Activated CD4-positive, alpha-beta T cell treated with anti-CD3 and anti-CD28 coated beads, Interleukin-2, Interleukin-6, amounts not matched to agents 100 ng/mL and 50 ng/mL, durations not matched to agents 16 hours and 8 hours (primary cell): ENCODE results near the gene WDR73.
"Not testable (repeated sequence)": the region's sequence is repeated elsewhere in the genome, so short reads cannot be mapped to it uniquely, and the experiment has no call there.

Source experiments
- DNase-seq: peaks from one replicate; pipeline ENCODE4 v3.0.0-alpha.2; 2020

The WDR73 gene

GRCh38 chr15:84657748-84658079, 3.6 kb upstream of the WDR73 start:
- DNase-seq, result no peak

GRCh38 chr15:84656972-84657371, 2.9 kb upstream of the WDR73 start:
- DNase-seq, result no peak

GRCh38 chr15:84654689-84655453, 788 bp upstream of the WDR73 start:
- DNase-seq, result peak; percentile 88

- DNase-seq, result no peak
Observed at GRCh38 chr15:84653584-84653909, 536 bp downstream of the WDR73 start.

GRCh38 chr15:84649706-84650105, 4.4 kb downstream of the WDR73 start:
- no peak for DNase-seq

GRCh38 chr15:84648539-84648938, 5.5 kb downstream of the WDR73 start:
- DNase-seq, result no peak

- DNase-seq, result no peak
Observed at GRCh38 chr15:84647726-84648125, 6.4 kb downstream of the WDR73 start.

- DNase-seq, result no peak
Observed at GRCh38 chr15:84645997-84646396, 8.1 kb downstream of the WDR73 start.

- no peak for DNase-seq
Observed at GRCh38 chr15:84645496-84645895, 8.6 kb downstream of the WDR73 start.

- no peak for DNase-seq
Observed at GRCh38 chr15:84643838-84644237, 10.2 kb downstream of the WDR73 start.

GRCh38 chr15:84642640-84643039, 11.4 kb downstream of the WDR73 start:
- not testable (repeated sequence) for DNase-seq

- not testable (repeated sequence) for DNase-seq
Observed at GRCh38 chr15:84641871-84642270, 12.2 kb downstream of the WDR73 start.

GRCh38 chr15:84638103-84638502, 16.0 kb downstream of the WDR73 start:
- DNase-seq, result peak; percentile 22

- no peak for DNase-seq
Observed at GRCh38 chr15:84634228-84634837, 19.8 kb downstream of the WDR73 start.

GRCh38 chr15:84633311-84634227, 20.5 kb downstream of the WDR73 start:
- DNase-seq, result peak; percentile 74

GRCh38 chr15:84631706-84632272, 22.3 kb downstream of the WDR73 start:
- no peak for DNase-seq

- DNase-seq, result no peak
Observed at GRCh38 chr15:84629033-84629432, 25.1 kb downstream of the WDR73 start.

- DNase-seq, result no peak
Observed at GRCh38 chr15:84625123-84625522, 29.0 kb downstream of the WDR73 start.

GRCh38 chr15:84624359-84624758, 29.7 kb downstream of the WDR73 start:
- DNase-seq, result no peak

- no peak for DNase-seq
Observed at GRCh38 chr15:84621358-84621979, 32.6 kb downstream of the WDR73 start.

- no peak for DNase-seq
Observed at GRCh38 chr15:84620626-84621025, 33.5 kb downstream of the WDR73 start.

GRCh38 chr15:84616235-84616634, 37.8 kb downstream of the WDR73 start:
- DNase-seq, result no peak

- DNase-seq, result no peak
Observed at GRCh38 chr15:84611631-84612030, 42.5 kb downstream of the WDR73 start.
